ENCODE data around the gene PLEKHA7.

Gene PLEKHA7

GRCh38 chr11:16841481-16841880, 172.7 kb downstream of the PLEKHA7 start:
- H3K27ac ChIP-seq, result no peak overlapping the region
- no peak for TF ChIP-seq CTCF (conservative IDR thresholded peaks at IDR 0.05)

- TF ChIP-seq CTCF (conservative IDR thresholded peaks at IDR 0.05), result no peak
- no peak overlapping the region for H3K27ac ChIP-seq
These were observed 173.3 kb downstream of the PLEKHA7 start for GRCh38 chr11:16840951-16841350.

- TF ChIP-seq CTCF (conservative IDR thresholded peaks at IDR 0.05), result no peak
- no peak overlapping the region for H3K27ac ChIP-seq
These were observed 174.4 kb downstream of the PLEKHA7 start for GRCh38 chr11:16839821-16840220.

GRCh38 chr11:16834384-16834783, 179.8 kb downstream of the PLEKHA7 start:
- H3K27ac ChIP-seq, result no peak overlapping the region
- no peak for TF ChIP-seq CTCF (conservative IDR thresholded peaks at IDR 0.05)

GRCh38 chr11:16833026-16833425, 181.2 kb downstream of the PLEKHA7 start:
- no peak overlapping the region for H3K27ac ChIP-seq
- no peak for TF ChIP-seq CTCF (conservative IDR thresholded peaks at IDR 0.05)

GRCh38 chr11:16832193-16832539, 182.0 kb downstream of the PLEKHA7 start:
- no peak for TF ChIP-seq CTCF (conservative IDR thresholded peaks at IDR 0.05)
- no peak overlapping the region for H3K27ac ChIP-seq

- H3K27ac ChIP-seq, result no peak overlapping the region
- no peak for TF ChIP-seq CTCF (conservative IDR thresholded peaks at IDR 0.05)
These were observed 182.7 kb downstream of the PLEKHA7 start for GRCh38 chr11:16831316-16832192.
